BJ (cell line): Measurements from ENCODE around the gene ZNF444. TPM values are rescaled to one million over a fixed set of nuclear protein-coding genes. Genes with fewer than 3 reads are reported as not detected.
A peak's percentile ranks its signal among the peaks of the same experiment; 100 is the strongest.

Experiments
- CTCF ChIA-PET: fragments of 350-600 bp; formaldehyde crosslinking; extraction: SDS; loops from one replicate; lab custom pipeline; 2021; ENCODE audit warnings: antibody characterized with exemption, inconsistent platforms; lab: Yijun Ruan, JAX
- POLR2A ChIA-PET: fragments of 300-600 bp; sonication (Branson Sonifier 250); formaldehyde crosslinking; extraction: SDS; loops from one replicate; lab custom pipeline; 2021; ENCODE audit warnings: antibody characterized with exemption; lab: Charles Lee
- DNase-seq: peaks from one replicate; pipeline ENCODE4 v3.0.0-alpha.2; 2011; ENCODE audit warnings: low read depth
- H3K27me3 ChIP-seq: 2 replicates; pipeline ENCODE4 v1.6.0; 2011; ENCODE audit warnings: low read length; ENCODE audit not compliant: control insufficient read depth, insufficient read depth
- H3K36me3 ChIP-seq: 2 replicates; pipeline ENCODE4 v1.5.1; 2011; ENCODE audit warnings: low read length; ENCODE audit not compliant: control insufficient read depth, insufficient read depth
- H3K4me3 ChIP-seq: 2 replicates; pipeline ENCODE4 v1.5.1; 2011; ENCODE audit warnings: low read depth, mild to moderate bottlenecking, control low read depth, low read length
- CTCF ChIP-seq: IDR thresholded peaks from 2 replicates; pipeline ENCODE4 v1.5.1; 2011; ENCODE audit warnings: low read depth, mild to moderate bottlenecking, control low read depth, inconsistent platforms, low read length, moderate library complexity; ENCODE audit not compliant: insufficient read depth
- polyA plus RNA-seq: library from polyadenylated mRNA; depleted of rRNA; stranded (reverse); fragments of >200 nt; gene quantifications from 2 replicates; pipeline ENCODE4 v1.2.3, GENCODE V29; 2011

The ZNF444 gene
- polyA plus RNA-seq, 1 experiment, result 11.5 TPM

- Histone ChIP-seq H3K27me3 (no peaks in the 10 kb centered on the region), H3K36me3 (no peaks in the 10 kb centered on the region), H3K4me3 (no peak overlapping the region)
- no peak for DNase-seq
- POLR2A ChIA-PET, result no interaction called here
- CTCF ChIA-PET, result no interaction called here
- TF ChIP-seq CTCF, result no peak
These were observed 4.7 kb upstream of the ZNF444 start for GRCh38 chr19:56136362-56136761.

- no peak for TF ChIP-seq CTCF
- POLR2A ChIA-PET, result no interaction called here
- H3K4me3 ChIP-seq, result no peak overlapping the region
- CTCF ChIA-PET, result no interaction called here
- no peaks in the 10 kb centered on the region for H3K27me3 ChIP-seq
- no peaks in the 10 kb centered on the region for H3K36me3 ChIP-seq
- no peak for DNase-seq
These were observed 3.7 kb upstream of the ZNF444 start for GRCh38 chr19:56137405-56137804.

- DNase-seq, result no peak
- no peak overlapping the region for H3K4me3 ChIP-seq
- ChIA-PET CTCF (interaction anchor here (0.6 kb wide), 1 partner anchor 67 kb away, joined by 3 read pairs; no protein-coding TSS in a partner anchor), POLR2A (no interaction called here)
- peaks cover 3% of the 10 kb centered on the region; the same call in 1 of the 2 replicates for H3K36me3 ChIP-seq
- H3K27me3 ChIP-seq, result no peaks in the 10 kb centered on the region
- TF ChIP-seq CTCF, result no peak
These were observed 3.0 kb upstream of the ZNF444 start for GRCh38 chr19:56138069-56138468.

GRCh38 chr19:56139847-56140582 is 1.1 kb upstream of the ZNF444 start:
- DNase-seq, result no peak
- ChIA-PET CTCF (interaction anchor here (2.0 kb wide), 1 partner anchor 59 kb away, joined by 9 read pairs; no protein-coding TSS in a partner anchor), POLR2A (interaction anchor here (1.0 kb wide), 1 partner anchor 19 kb away, joined by 6 read pairs; the partner anchor contains the start of gene ZNF787)
- no peaks in the 10 kb centered on the region for H3K27me3 ChIP-seq
- peaks cover 3% of the 10 kb centered on the region; the same call in 1 of the 2 replicates for H3K36me3 ChIP-seq
- TF ChIP-seq CTCF, result no peak
- peak overlapping the region; percentile 83 for H3K4me3 ChIP-seq

- CTCF ChIA-PET, result interaction anchor here (2.0 to 2.4 kb wide), 2 partner anchors 14 to 61 kb away, joined by 8 to 9 read pairs; no protein-coding TSS in a partner anchor
- Histone ChIP-seq H3K36me3 (peaks cover 3% of the 10 kb centered on the region), H3K27me3 (no peaks in the 10 kb centered on the region), H3K4me3 (peak overlapping the region; percentile 83)
- no peak for DNase-seq
- TF ChIP-seq CTCF, result no peak
- POLR2A ChIA-PET, result no interaction called here
These were observed 418 bp downstream of the ZNF444 start for GRCh38 chr19:56141417-56141993.
